A549 (cell line): ENCODE measurements around the gene GABPB1.

Experiments
- ESRRA ChIP-seq: fragments of 150-350 bp; IDR thresholded peaks from 2 replicates; pipeline ENCODE4 v1.6.1; 2014; ENCODE audit warnings: mild to moderate bottlenecking, low read length, borderline replicate concordance
- HDAC2 ChIP-seq: fragments of 200-600 bp; sonication (generic); IDR thresholded peaks from 2 replicates; pipeline ENCODE4 v1.6.1; 2016
- JUN ChIP-seq, 2 experiments: fragments of >200 bp; sonication (Bioruptor Twin); formaldehyde crosslinking; IDR thresholded peaks; 2 replicates in 1 of 2; 3 replicates in 1 of 2; pipeline ENCODE4 v1.6.1; 2016 to 2017
- PHF8 ChIP-seq: fragments of 200-600 bp; sonication (generic); IDR thresholded peaks from 2 replicates; pipeline ENCODE4 v1.6.1; 2016; ENCODE audit warnings: low read depth, mild to moderate bottlenecking, antibody characterized with exemption, moderate library complexity, borderline replicate concordance
- POLR2A ChIP-seq: IDR thresholded peaks from 2 replicates; pipeline ENCODE4 v1.6.1; 2012; ENCODE audit warnings: mild to moderate bottlenecking, low read length
- POLR2AphosphoS2 ChIP-seq: conservative IDR thresholded peaks from 2 replicates; pipeline ENCODE4 v1.6.1; 2012; ENCODE audit warnings: low read length, improper control_type of control experiment, inconsistent platforms
- ZNF302 ChIP-seq: fragments of 250-450 bp; sonication (Bioruptor Pico); IDR thresholded peaks from 2 replicates; pipeline ENCODE4 v1.9.0; 2021; ENCODE audit warnings: inconsistent platforms, mild to moderate bottlenecking, moderate library complexity
- TF ChIP-seq, protein P1 (sequence below): fragments of >200 bp; sonication (Bioruptor Twin); formaldehyde crosslinking; IDR thresholded peaks from 3 replicates; pipeline ENCODE4 v1.5.1; 2016

DNA sequence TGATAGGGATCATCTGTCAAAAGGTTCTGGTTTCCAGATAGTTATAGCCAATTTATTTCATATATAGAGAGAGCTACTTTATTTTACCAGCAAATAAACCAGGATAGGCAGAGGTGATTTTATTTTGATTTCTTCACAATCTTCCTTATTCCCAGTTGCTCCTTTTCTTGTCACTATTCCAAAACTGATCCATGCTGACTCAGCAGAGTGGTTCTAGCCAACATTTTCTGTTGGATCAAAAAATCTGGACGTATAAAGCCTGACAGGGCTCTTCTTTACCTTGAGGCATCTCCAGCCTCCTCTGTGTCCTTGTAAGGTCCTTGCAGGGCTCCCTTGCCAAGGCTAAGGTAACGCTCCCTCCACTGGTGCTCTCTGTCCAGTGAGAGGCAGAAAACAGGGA lies 105.3 kb downstream of the GABPB1 start:
- no peak for TF ChIP-seq JUN (IDR thresholded peaks at IDR 0.05)
- TF ChIP-seq, protein P1, sequence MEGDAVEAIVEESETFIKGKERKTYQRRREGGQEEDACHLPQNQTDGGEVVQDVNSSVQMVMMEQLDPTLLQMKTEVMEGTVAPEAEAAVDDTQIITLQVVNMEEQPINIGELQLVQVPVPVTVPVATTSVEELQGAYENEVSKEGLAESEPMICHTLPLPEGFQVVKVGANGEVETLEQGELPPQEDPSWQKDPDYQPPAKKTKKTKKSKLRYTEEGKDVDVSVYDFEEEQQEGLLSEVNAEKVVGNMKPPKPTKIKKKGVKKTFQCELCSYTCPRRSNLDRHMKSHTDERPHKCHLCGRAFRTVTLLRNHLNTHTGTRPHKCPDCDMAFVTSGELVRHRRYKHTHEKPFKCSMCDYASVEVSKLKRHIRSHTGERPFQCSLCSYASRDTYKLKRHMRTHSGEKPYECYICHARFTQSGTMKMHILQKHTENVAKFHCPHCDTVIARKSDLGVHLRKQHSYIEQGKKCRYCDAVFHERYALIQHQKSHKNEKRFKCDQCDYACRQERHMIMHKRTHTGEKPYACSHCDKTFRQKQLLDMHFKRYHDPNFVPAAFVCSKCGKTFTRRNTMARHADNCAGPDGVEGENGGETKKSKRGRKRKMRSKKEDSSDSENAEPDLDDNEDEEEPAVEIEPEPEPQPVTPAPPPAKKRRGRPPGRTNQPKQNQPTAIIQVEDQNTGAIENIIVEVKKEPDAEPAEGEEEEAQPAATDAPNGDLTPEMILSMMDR: no peak
- no peak for TF ChIP-seq PHF8
- TF ChIP-seq POLR2AphosphoS2: no peak
- TF ChIP-seq ZNF302 (CRISPR knock-in tag): no peak
- no peak for TF ChIP-seq ESRRA
- TF ChIP-seq HDAC2: no peak
- no peak for TF ChIP-seq POLR2A
